ENCODE data around the gene ITGA8.

ITGA8 gene

DNA sequence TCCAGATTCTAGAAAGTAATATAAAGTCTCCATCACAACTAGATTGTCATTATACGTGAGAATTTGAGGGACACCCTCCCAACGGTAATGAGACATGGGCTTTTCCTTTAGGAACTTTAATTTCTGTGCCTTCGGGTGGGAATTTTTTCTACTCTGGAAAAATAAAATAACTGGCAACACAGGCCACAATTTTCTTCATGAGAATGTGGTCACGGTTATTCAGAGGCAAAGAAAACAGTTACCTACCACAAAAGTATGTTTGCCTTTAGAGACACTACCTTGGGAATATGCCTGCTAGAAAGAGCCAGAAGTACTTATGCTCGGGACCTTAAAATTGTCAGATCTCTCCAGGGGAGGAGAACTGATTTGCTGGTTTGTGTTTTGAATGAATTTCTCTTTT lies 99.4 kb downstream of the ITGA8 start:
- H4K20me1 ChIP-seq (ENCODE audit: insufficient read depth, low read length), result no peaks in the 10 kb centered on the region
- H3K4me1 ChIP-seq (ENCODE audit: low read length), result no peaks in the 10 kb centered on the region
- no peaks in the 10 kb centered on the region; the same call in 1 of the 2 replicates for H3K27me3 ChIP-seq (ENCODE audit: low read depth, low read length)
- H3K4me3 ChIP-seq (ENCODE audit: low read length), result no peak overlapping the region
- TF ChIP-seq EZH2phosphoT487 (IDR thresholded peaks at IDR 0.05; ENCODE audit: low read depth) (no peak), CTCF (IDR thresholded peaks at IDR 0.05; ENCODE audit: low read depth, low read length) (no peak)
- H3K27ac ChIP-seq (ENCODE audit: low read length), result no peak overlapping the region
- H3K9me3 ChIP-seq (ENCODE audit: insufficient read depth, low read length), result no peaks in the 10 kb centered on the region
- no peaks in the 10 kb centered on the region for H3K36me3 ChIP-seq (replicated peaks; ENCODE audit: low read depth, low read length)
- no peak overlapping the region for H2AFZ ChIP-seq (ENCODE audit: low read depth, low read length)
- H3K9ac ChIP-seq (ENCODE audit: low read length), result no peak overlapping the region
- H3K79me2 ChIP-seq (ENCODE audit: low read length), result no peaks in the 10 kb centered on the region
- H3K4me2 ChIP-seq (ENCODE audit: low read length), result no peak overlapping the region

DNA sequence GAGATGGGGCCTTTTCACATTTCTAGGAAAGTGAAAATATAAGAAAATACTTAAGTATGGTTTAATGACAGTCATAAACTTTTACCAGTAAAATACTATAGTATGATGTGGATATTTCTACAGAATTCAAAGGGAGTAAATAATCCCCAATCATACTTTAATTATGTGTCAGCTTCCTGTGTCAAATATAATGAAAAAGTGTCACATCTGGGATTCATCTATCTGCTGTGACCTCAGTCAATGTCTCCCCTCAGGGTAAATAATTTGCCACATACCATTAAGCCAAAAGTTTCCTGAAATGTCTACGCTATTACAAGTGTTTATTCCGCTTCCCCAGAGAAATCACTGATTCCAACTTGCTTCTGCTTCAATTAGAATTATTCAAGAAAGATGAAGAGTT lies 110.5 kb downstream of the ITGA8 start:
- TF ChIP-seq EZH2phosphoT487 (IDR thresholded peaks at IDR 0.05; ENCODE audit: low read depth), result no peak
- no peak overlapping the region for H3K4me3 ChIP-seq (ENCODE audit: low read length)
- no peaks in the 10 kb centered on the region for H3K79me2 ChIP-seq (ENCODE audit: low read length)
- H4K20me1 ChIP-seq (ENCODE audit: insufficient read depth, low read length), result no peaks in the 10 kb centered on the region
- no peaks in the 10 kb centered on the region for H3K9me3 ChIP-seq (ENCODE audit: insufficient read depth, low read length)
- H3K4me2 ChIP-seq (ENCODE audit: low read length), result no peak overlapping the region
- H3K9ac ChIP-seq (ENCODE audit: low read length), result no peak overlapping the region
- no peak overlapping the region for H3K27ac ChIP-seq (ENCODE audit: low read length)
- no peaks in the 10 kb centered on the region for H3K27me3 ChIP-seq (ENCODE audit: low read depth, low read length)
- H2AFZ ChIP-seq (ENCODE audit: low read depth, low read length), result no peak overlapping the region
- no peaks in the 10 kb centered on the region for H3K4me1 ChIP-seq (ENCODE audit: low read length)
- no peaks in the 10 kb centered on the region for H3K36me3 ChIP-seq (replicated peaks; ENCODE audit: low read depth, low read length)

- Histone ChIP-seq H3K9me3 (ENCODE audit: insufficient read depth, low read length) (no peaks in the 10 kb centered on the region), H3K79me2 (ENCODE audit: low read length) (no peaks in the 10 kb centered on the region), H4K20me1 (ENCODE audit: insufficient read depth, low read length) (no peaks in the 10 kb centered on the region), H2AFZ (ENCODE audit: low read depth, low read length) (no peak overlapping the region), H3K4me2 (ENCODE audit: low read length) (no peak overlapping the region), H3K27me3 (ENCODE audit: low read depth, low read length) (no peaks in the 10 kb centered on the region), H3K4me3 (ENCODE audit: low read length) (no peak overlapping the region), H3K36me3 (replicated peaks; ENCODE audit: low read depth, low read length) (no peaks in the 10 kb centered on the region), H3K9ac (ENCODE audit: low read length) (no peak overlapping the region), H3K4me1 (ENCODE audit: low read length) (no peaks in the 10 kb centered on the region), H3K27ac (ENCODE audit: low read length) (no peak overlapping the region)
- no peak for TF ChIP-seq EZH2phosphoT487 (IDR thresholded peaks at IDR 0.05; ENCODE audit: low read depth)
- TF ChIP-seq CTCF (IDR thresholded peaks at IDR 0.05; ENCODE audit: low read depth, low read length), result no peak
These were observed 113.3 kb downstream of the ITGA8 start for GRCh38 chr10:15606377-15606776.

DNA sequence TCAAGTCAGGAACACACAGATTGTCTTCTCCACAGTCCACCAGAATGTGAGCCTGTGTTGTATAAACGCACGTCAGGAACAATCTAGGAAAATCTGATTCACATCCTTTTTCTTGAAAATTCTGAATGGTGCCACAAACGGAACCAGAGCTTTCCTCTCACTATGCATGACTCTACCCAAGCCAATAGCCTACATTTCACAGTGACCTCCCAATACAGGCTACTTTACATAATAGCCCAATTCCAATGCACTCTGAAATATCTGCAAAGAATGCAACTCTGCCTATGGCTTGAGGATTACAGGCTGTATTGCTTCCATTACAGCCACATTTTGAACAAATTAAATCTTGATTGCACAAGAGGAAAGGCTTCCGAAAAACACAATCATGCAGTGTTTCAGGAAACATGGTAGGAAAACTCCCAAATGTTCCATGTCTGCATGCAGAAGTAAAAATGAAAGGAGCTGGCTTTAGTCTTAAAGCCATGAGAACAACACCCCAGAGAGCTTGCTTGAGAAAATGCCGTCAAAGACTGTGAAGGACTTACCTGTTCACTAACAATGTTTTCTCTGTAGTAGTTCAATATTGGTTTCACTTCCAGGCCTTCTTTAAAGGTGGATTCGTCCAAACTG lies 113.9 kb downstream of the ITGA8 start:
- no peaks in the 10 kb centered on the region for H3K9me3 ChIP-seq (ENCODE audit: insufficient read depth, low read length)
- no peaks in the 10 kb centered on the region for H3K79me2 ChIP-seq (ENCODE audit: low read length)
- H3K36me3 ChIP-seq (replicated peaks; ENCODE audit: low read depth, low read length), result no peaks in the 10 kb centered on the region
- TF ChIP-seq EZH2phosphoT487 (IDR thresholded peaks at IDR 0.05; ENCODE audit: low read depth) (no peak), CTCF (IDR thresholded peaks at IDR 0.05; ENCODE audit: low read depth, low read length) (no peak)
- no peak overlapping the region for H3K27ac ChIP-seq (ENCODE audit: low read length)
- H3K4me2 ChIP-seq (ENCODE audit: low read length), result no peak overlapping the region
- H4K20me1 ChIP-seq (ENCODE audit: insufficient read depth, low read length), result no peaks in the 10 kb centered on the region
- H2AFZ ChIP-seq (ENCODE audit: low read depth, low read length), result no peak overlapping the region
- H3K4me1 ChIP-seq (ENCODE audit: low read length), result no peaks in the 10 kb centered on the region
- no peak overlapping the region for H3K9ac ChIP-seq (ENCODE audit: low read length)
- H3K27me3 ChIP-seq (ENCODE audit: low read depth, low read length), result no peaks in the 10 kb centered on the region
- H3K4me3 ChIP-seq (ENCODE audit: low read length), result no peak overlapping the region
